H9 (cell line): ENCODE data around the gene PPP2R2B. TPM values are rescaled to one million over a fixed set of nuclear protein-coding genes. Genes with fewer than 3 reads are reported as not detected.

Experiments used
- DNase-seq: peaks from one replicate; pipeline ENCODE4 v3.0.0-alpha.2; 2017
- H2AFZ ChIP-seq: one replicate; pipeline ENCODE4 v1.6.1; 2013; ENCODE audit warnings: mild to moderate bottlenecking, low read length, control low read depth, moderate library complexity
- H2AK5ac ChIP-seq: 2 replicates; pipeline ENCODE4 v1.6.1; 2013; ENCODE audit warnings: low read length, control low read depth, mixed read lengths; ENCODE audit not compliant: insufficient read length
- H2BK120ac ChIP-seq: one replicate; pipeline ENCODE4 v1.6.1; 2013; ENCODE audit warnings: low read depth, mild to moderate bottlenecking, low read length, control low read depth, inconsistent platforms; ENCODE audit not compliant: poor library complexity, severe bottlenecking
- H2BK12ac ChIP-seq: 2 replicates; pipeline ENCODE4 v1.6.1; 2013; ENCODE audit warnings: low read length, control low read depth, mixed read lengths, low read depth; ENCODE audit not compliant: insufficient read length
- H2BK15ac ChIP-seq: 2 replicates; pipeline ENCODE4 v1.6.1; 2013; ENCODE audit warnings: low read depth, low read length, control low read depth
- H2BK20ac ChIP-seq: one replicate; pipeline ENCODE4 v1.6.1; 2013; ENCODE audit warnings: low read depth, mild to moderate bottlenecking, low read length, control low read depth, inconsistent platforms; ENCODE audit not compliant: poor library complexity, severe bottlenecking
- H2BK5ac ChIP-seq: 2 replicates; pipeline ENCODE4 v1.6.1; 2013; ENCODE audit warnings: low read length, control low read depth, mixed read lengths; ENCODE audit not compliant: insufficient read length
- H3K14ac ChIP-seq: 2 replicates; pipeline ENCODE4 v1.6.1; 2013; ENCODE audit warnings: low read length, control low read depth; ENCODE audit not compliant: insufficient read depth
- H3K18ac ChIP-seq: 2 replicates; pipeline ENCODE4 v1.6.1; 2013; ENCODE audit warnings: low read depth, mild to moderate bottlenecking, mixed read lengths, low read length, control low read depth; ENCODE audit not compliant: insufficient read length
- H3K23ac ChIP-seq: 2 replicates; pipeline ENCODE4 v1.6.1; 2013; ENCODE audit warnings: low read length, control low read depth, mixed read lengths, low read depth; ENCODE audit not compliant: insufficient read length
- H3K23me2 ChIP-seq: 2 replicates; pipeline ENCODE4 v1.6.1; 2013; ENCODE audit warnings: low read depth, mild to moderate bottlenecking, mixed read lengths, low read length, control low read depth; ENCODE audit not compliant: insufficient read length, poor library complexity, severe bottlenecking
- H3K27ac ChIP-seq: 2 replicates; pipeline ENCODE4 v1.5.1; 2013; ENCODE audit warnings: low read length, control low read depth, mixed read lengths, low read depth; ENCODE audit not compliant: insufficient read length
- H3K27me3 ChIP-seq: 2 replicates; pipeline ENCODE4 v1.6.1; 2013; ENCODE audit warnings: low read length, control low read depth, inconsistent platforms; ENCODE audit not compliant: insufficient read depth
- H3K4ac ChIP-seq: 2 replicates; pipeline ENCODE4 v1.6.1; 2013; ENCODE audit warnings: low read depth, mild to moderate bottlenecking, control low read depth, inconsistent platforms, low read length, moderate library complexity
- H3K4me1 ChIP-seq: 2 replicates; pipeline ENCODE4 v1.6.1; 2013; ENCODE audit warnings: low read length, control low read depth, inconsistent platforms; ENCODE audit not compliant: insufficient read depth
- H3K4me2 ChIP-seq: 2 replicates; pipeline ENCODE4 v1.6.1; 2013; ENCODE audit warnings: low read length, control low read depth, mixed read lengths; ENCODE audit not compliant: insufficient read length, insufficient read depth
- H3K56ac ChIP-seq: 2 replicates; pipeline ENCODE4 v1.6.1; 2013; ENCODE audit warnings: low read depth, mild to moderate bottlenecking, mixed read lengths, low read length, control low read depth; ENCODE audit not compliant: insufficient read length
- H3K79me1 ChIP-seq: 2 replicates; pipeline ENCODE4 v1.6.1; 2013; ENCODE audit warnings: low read depth, mild to moderate bottlenecking, moderate library complexity, low read length, control low read depth, inconsistent platforms; ENCODE audit not compliant: insufficient read depth, poor library complexity, severe bottlenecking
- H3K79me2 ChIP-seq: 2 replicates; pipeline ENCODE4 v1.6.1; 2013; ENCODE audit warnings: low read length, control low read depth, inconsistent platforms; ENCODE audit not compliant: insufficient read depth
- H3K9ac ChIP-seq: 2 replicates; pipeline ENCODE4 v1.6.1; 2013; ENCODE audit warnings: low read length, control low read depth, mixed read lengths; ENCODE audit not compliant: insufficient read length; ENCODE audit errors: extremely low read depth
- H3K9me3 ChIP-seq: one replicate; pipeline ENCODE4 v1.6.1; 2013; ENCODE audit warnings: low read depth, low read length, inconsistent platforms; ENCODE audit not compliant: control insufficient read depth
- H3T11ph ChIP-seq: one replicate; pipeline ENCODE4 v1.6.1; 2013; ENCODE audit warnings: mild to moderate bottlenecking, low read length, control low read depth, inconsistent platforms
- H4K20me1 ChIP-seq: one replicate; pipeline ENCODE4 v1.6.1; 2013; ENCODE audit not compliant: control insufficient read depth, insufficient read length, insufficient read depth
- H4K5ac ChIP-seq: 2 replicates; pipeline ENCODE4 v1.6.1; 2013; ENCODE audit warnings: low read depth, mild to moderate bottlenecking, mixed read lengths, low read length, control low read depth; ENCODE audit not compliant: insufficient read length
- H4K8ac ChIP-seq: replicated peaks from 2 replicates; pipeline ENCODE4 v1.6.1; 2013; ENCODE audit warnings: low read length, control low read depth, mixed read lengths, low read depth; ENCODE audit not compliant: insufficient read length
- H4K91ac ChIP-seq: 2 replicates; pipeline ENCODE4 v1.6.1; 2013; ENCODE audit warnings: low read depth, mild to moderate bottlenecking, moderate library complexity, mixed read lengths, low read length, control low read depth; ENCODE audit not compliant: insufficient read length
- H3K27ac Mint-ChIP-seq, 3 experiments: 2 replicates in 2 of 3; 3 replicates in 1 of 3; pipeline ENCODE4 v1.8.0; 2020 to 2021; ENCODE audit warnings: mixed read lengths in 3 of 3, mild to moderate bottlenecking in 1 of 3, moderate library complexity in 1 of 3
- H3K27me3 Mint-ChIP-seq: 2 replicates; pipeline ENCODE4 v1.8.0; 2021; ENCODE audit warnings: low read depth, mild to moderate bottlenecking, moderate library complexity, mixed read lengths
- H3K36me3 Mint-ChIP-seq, 3 experiments: 2 replicates in 2 of 3; 3 replicates in 1 of 3; pipeline ENCODE4 v1.8.0; 2020 to 2021; ENCODE audit warnings: low read depth in 3 of 3, mixed read lengths in 3 of 3; ENCODE audit not compliant: insufficient read depth in 1 of 3
- H3K4me1 Mint-ChIP-seq, 2 experiments: 2 replicates each; pipeline ENCODE4 v1.8.0; 2020; ENCODE audit warnings: mixed read lengths in 2 of 2
- H3K4me3 Mint-ChIP-seq, 2 experiments: 2 replicates in 1 of 2; 3 replicates in 1 of 2; pipeline ENCODE4 v1.8.0; 2020 to 2021; ENCODE audit warnings: mild to moderate bottlenecking in 2 of 2, mixed read lengths in 2 of 2, moderate library complexity in 1 of 2
- H3K9me3 Mint-ChIP-seq, 2 experiments: 2 replicates in 1 of 2; 3 replicates in 1 of 2; pipeline ENCODE4 v1.8.0; 2020; ENCODE audit warnings: mild to moderate bottlenecking in 2 of 2, mixed read lengths in 2 of 2, moderate library complexity in 1 of 2
- CTCF ChIP-seq: fragments of 200-600 bp; sonication (generic); conservative IDR thresholded peaks from 3 replicates; pipeline ENCODE4 v1.8.0; 2021; ENCODE audit warnings: antibody characterized with exemption, mild to moderate bottlenecking
- WGBS: extraction: QIAGEN DNeasy Blood & Tissue Kit; methylation state at CpG from one replicate; pipeline ENCODE4 v1.1.7; 2013; ENCODE audit warnings: missing lambda C conversion rate, low lambda C conversion rate, mixed read lengths; ENCODE audit not compliant: insufficient read length; ENCODE audit errors: extremely low coverage; 5-methylcytosine and 5-hydroxymethylcytosine counted together
- total RNA-seq: library from RNA; stranded (reverse); gene quantifications from 2 replicates; pipeline ENCODE4 v1.2.1, GENCODE V29; 2021

PPP2R2B gene
- total RNA-seq, 1 experiment from 2014 or later, result 14.3 TPM

- Histone ChIP-seq H3K27me3 (no peaks in the 10 kb centered on the region), H4K91ac (no peak overlapping the region), H3K23me2 (no peaks in the 10 kb centered on the region), H3K23ac (no peak overlapping the region), H3K4ac (no peak overlapping the region), H4K5ac (no peak overlapping the region), H3K9me3 (no peaks in the 10 kb centered on the region), H3T11ph (no peak overlapping the region), H3K27ac (no peak overlapping the region), H2BK120ac (no peak overlapping the region), H2AK5ac (no peak overlapping the region), H4K20me1 (no peaks in the 10 kb centered on the region), H3K56ac (no peak overlapping the region), H4K8ac (no peak overlapping the region), H3K79me1 (no peaks in the 10 kb centered on the region), H3K14ac (no peak overlapping the region), H2BK15ac (no peak overlapping the region), H2BK20ac (no peak overlapping the region), H3K9ac (no peak overlapping the region), H3K18ac (no peak overlapping the region), H3K4me1 (peaks cover 5% of the 10 kb centered on the region; the same call in 1 of the 2 replicates), H2BK5ac (no peak overlapping the region), H3K79me2 (no peaks in the 10 kb centered on the region), H2AFZ (no peak overlapping the region), H3K4me2 (no peak overlapping the region), H2BK12ac (no peak overlapping the region)
- no peak for TF ChIP-seq CTCF
- no peak for DNase-seq
- H3K27me3 Mint-ChIP-seq, result no peaks in the 10 kb centered on the region; the same call in 1 of the 2 replicates
- H3K4me1 Mint-ChIP-seq, result peaks cover 7% of the 10 kb centered on the region in 2 experiments
- no peak overlapping the region for H3K4me3 Mint-ChIP-seq
- no peaks in the 10 kb centered on the region for H3K36me3 Mint-ChIP-seq
- H3K9me3 Mint-ChIP-seq, result no peaks in the 10 kb centered on the region
- no peak overlapping the region for H3K27ac Mint-ChIP-seq
- WGBS, result no CpG with 5 or more reads among the region's 4 CpGs
Observed at GRCh38 chr5:146539973-146540372, 338.6 kb downstream of the PPP2R2B start.
